Tracheal epithelial cell (primary cell): ENCODE measurements around the gene THAP7. TPM values are rescaled to one million over a fixed set of nuclear protein-coding genes. Genes with fewer than 3 reads are reported as not detected.

ENCODE experiments used
- total RNA-seq: library from RNA; depleted of rRNA; stranded (reverse); fragments of >200 nt; gene quantifications from 2 replicates; pipeline ENCODE4 v1.2.1, GENCODE V29; 2014

THAP7 gene
- total RNA-seq: 19.8 and 24.5 TPM in 2 replicates

GRCh38 chr22:21001601-21002325, at the start of gene THAP7:
Gene THAP7 (minus strand): TSS chr22:21002118. CDS start chr22:21001911, 207 bp downstream.

GRCh38 chr22:21045585-21046294, 43.8 kb upstream of the THAP7 start, which contains the start of gene LRRC74B:
Gene LRRC74B (plus strand): TSS chr22:21045946. CDS start chr22:21045987, 41 bp downstream.

GRCh38 chr22:21032037-21032867, 30.3 kb upstream of the THAP7 start, which contains the start of gene SLC7A4:
Gene SLC7A4 (minus strand): TSS chr22:21032561. CDS start chr22:21031812, 749 bp downstream.

GRCh38 chr22:21014726-21015465, 13.0 kb upstream of the THAP7 start, which contains the start of gene P2RX6:
Gene P2RX6 (plus strand): TSS chr22:21015165. CDS start chr22:21015175, 10 bp downstream.

GRCh38 chr22:20981787-20982562, 19.9 kb downstream of the THAP7 start, which contains the start of gene LZTR1:
Gene LZTR1 (plus strand): TSS chr22:20982297. CDS start chr22:20982372, 75 bp downstream.

GRCh38 chr22:20966883-20967696, 34.8 kb downstream of the THAP7 start, which contains the start of gene AIFM3:
Gene AIFM3 (plus strand): TSS chr22:20967255. CDS start chr22:20967945, 690 bp downstream.

Other genes starting within 250 kb of the THAP7 start
- gene SERPIND1, start 228.0 kb downstream of the THAP7 start, total RNA-seq: not detected in 2 replicates
- 10.4 and 15.1 TPM in 2 replicates for gene PI4KA, start 143.3 kb downstream of the THAP7 start, total RNA-seq
- 3.9 and 6.4 TPM in 2 replicates for gene SNAP29, start 143.1 kb downstream of the THAP7 start, total RNA-seq
- gene CRKL, start 84.7 kb downstream of the THAP7 start, total RNA-seq: 71.3 and 86.7 TPM in 2 replicates
- gene AIFM3, start 34.9 kb downstream of the THAP7 start, total RNA-seq: 1.9 and 3.0 TPM in 2 replicates
- gene LZTR1, start 19.8 kb downstream of the THAP7 start, total RNA-seq: 14.1 and 33.3 TPM in 2 replicates
- 0.48 TPM in 1 of 2 replicates, not detected in the other for gene P2RX6, start 13.0 kb upstream of the THAP7 start, total RNA-seq
- gene SLC7A4, start 30.4 kb upstream of the THAP7 start, total RNA-seq: 0.43 and 2.4 TPM in 2 replicates
- gene LRRC74B, start 43.8 kb upstream of the THAP7 start, total RNA-seq: not detected in 2 replicates